ENCODE measurements around the gene PROX2.
A peak's percentile ranks its signal among the peaks of the same experiment; 100 is the strongest.

Gene PROX2

DNA sequence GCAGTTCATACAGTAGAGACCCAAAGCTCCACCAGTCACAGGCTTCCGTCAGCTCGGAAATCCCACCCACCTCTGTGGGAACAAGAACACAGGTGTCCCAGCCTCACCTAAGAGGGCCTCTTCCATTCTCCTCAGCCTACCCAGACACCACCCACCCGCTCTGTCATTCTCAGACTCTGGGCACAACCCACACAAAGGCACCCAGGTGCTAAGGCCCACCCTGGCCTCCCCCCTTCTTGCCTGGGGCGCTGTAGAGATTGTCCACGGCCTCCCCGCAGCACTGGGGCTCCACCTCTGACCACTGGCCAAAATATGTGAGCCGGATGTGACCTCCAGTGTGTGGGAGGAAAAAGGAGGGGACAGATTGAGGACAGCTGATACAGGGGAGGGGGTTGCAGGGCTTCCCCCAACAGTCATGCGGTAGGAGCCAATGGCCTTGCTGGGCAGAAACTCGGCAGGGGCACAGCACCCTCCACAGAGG is 33.0 kb upstream of the PROX2 start:
- DNase-seq (ENCODE audit: low read depth), result no peak

DNA sequence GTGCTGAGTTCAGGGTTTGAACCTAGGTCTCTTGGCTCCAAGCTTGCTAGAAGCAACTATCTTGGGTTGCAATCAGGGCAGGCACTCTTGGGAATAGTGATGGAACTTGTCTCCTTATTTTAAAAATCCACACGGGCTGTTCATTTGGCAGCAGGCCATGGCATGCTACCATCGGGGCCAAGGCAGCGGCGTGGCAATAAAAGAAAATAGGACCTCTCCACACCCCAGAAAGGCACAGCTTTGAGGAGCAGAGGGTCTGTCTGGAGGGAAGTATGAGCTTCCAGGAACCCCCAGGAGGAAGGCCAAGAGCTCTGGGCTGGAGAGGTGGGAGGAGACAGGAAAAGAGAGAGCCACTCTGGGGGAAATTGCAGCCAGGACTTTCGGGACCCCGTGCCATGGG is 31.8 kb upstream of the PROX2 start:
- no peak for DNase-seq (ENCODE audit: low read depth)

DNA sequence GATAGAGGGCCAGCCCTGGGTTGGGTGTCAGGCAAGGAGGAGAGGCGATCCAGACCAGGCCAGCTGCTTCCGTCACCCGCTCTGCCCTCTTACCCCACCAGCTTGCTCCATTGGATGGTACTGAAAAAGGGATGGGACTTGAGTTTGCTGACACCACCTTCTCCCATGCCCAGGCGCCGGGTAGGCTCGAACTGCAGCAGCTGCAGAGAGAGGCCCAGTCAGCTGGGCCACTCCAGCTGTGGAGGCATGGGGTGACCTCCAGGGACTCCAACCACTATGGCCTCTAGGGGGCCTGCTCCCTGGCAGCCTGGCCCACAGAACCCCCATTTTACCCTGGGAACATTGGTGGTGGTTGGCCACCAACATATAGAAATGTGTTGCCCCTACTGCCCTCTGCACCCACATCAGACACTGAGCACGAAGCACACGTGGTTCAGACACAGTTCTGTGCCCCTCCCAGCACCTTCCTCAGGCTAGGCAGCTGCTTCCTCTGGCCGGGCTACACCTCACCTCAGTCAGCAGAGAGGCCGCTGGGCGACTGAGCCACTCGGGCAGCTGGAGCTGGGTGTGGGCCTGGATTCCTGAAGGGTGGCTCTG is 31.1 kb upstream of the PROX2 start:
- peak; percentile 24 for DNase-seq (ENCODE audit: low read depth)

- peak; percentile 68 for DNase-seq (ENCODE audit: low read depth)
Observed at GRCh38 chr14:74905595-74906142, 29.7 kb upstream of the PROX2 start.

DNA sequence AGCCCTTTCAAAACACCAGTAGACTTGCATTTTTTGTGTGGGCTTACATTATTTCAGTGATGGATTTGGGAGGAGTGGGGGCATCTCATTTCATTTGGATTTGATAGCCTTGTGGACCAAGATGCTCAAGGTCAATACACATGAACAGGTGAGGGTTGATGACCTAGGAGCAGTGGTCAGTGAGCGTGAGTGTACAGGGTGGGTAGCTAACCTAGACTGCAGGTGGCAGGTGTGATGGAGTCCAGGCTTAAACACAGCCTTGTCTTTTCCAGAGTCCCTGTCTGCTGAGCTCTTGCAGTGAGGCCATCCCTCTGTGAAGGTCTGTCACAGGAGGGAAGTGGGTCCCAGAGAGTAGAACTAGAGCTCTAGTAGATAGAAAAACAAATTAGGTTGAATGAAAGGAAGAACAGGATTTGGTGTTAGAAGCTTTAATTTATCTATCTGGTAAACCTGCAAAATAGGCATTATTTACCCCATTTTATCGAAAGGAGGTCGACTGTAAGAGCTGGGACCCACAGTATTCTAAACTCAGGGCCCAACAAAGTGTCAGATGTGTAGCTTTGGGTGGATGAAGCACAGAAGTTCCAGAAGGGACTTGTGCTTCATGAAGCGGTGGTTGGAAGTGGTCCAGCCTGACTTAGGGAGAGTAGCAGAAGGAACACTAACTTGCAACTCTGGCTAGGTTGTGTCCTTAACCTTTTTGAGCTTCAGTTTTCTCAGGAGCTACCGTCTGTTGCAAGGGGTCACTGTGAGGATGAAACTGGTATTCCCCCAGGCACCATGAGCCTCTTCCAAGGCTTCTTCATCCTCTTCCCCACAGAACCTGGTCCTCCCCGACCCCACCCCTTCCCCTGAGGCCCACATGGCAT is 28.9 kb upstream of the PROX2 start:
- DNase-seq (ENCODE audit: low read depth), result peak; percentile 16

GRCh38 chr14:74902941-74903705 is 27.2 kb upstream of the PROX2 start:
- no peak for DNase-seq (ENCODE audit: low read depth)

- DNase-seq (ENCODE audit: low read depth), result no peak
Observed at GRCh38 chr14:74898694-74899093, 22.7 kb upstream of the PROX2 start.

DNA sequence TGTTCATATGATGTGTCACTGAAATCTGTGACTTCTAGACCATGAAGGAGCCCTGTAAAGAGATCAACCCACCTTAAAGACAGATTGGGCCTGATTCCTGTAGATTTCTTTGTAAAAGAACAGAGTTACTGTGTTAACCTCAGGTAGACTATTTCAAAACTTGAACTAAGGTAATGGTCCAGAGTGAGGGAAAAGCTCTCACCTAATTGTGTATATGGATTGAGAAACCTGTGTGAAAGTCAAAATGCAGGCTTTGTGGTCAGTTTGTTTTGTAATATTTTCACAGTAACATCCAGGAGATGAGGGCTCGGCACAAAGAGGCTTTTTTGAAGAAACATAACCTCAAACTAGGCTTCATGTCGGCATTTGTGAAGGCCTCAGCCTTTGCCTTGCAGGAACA is 22.1 kb upstream of the PROX2 start:
- DNase-seq (ENCODE audit: low read depth), result no peak

- DNase-seq (ENCODE audit: low read depth), result no peak
Observed at GRCh38 chr14:74897642-74898041, 21.7 kb upstream of the PROX2 start.

- DNase-seq (ENCODE audit: low read depth), result no peak
Observed at GRCh38 chr14:74896400-74896799, 20.5 kb upstream of the PROX2 start.

DNA sequence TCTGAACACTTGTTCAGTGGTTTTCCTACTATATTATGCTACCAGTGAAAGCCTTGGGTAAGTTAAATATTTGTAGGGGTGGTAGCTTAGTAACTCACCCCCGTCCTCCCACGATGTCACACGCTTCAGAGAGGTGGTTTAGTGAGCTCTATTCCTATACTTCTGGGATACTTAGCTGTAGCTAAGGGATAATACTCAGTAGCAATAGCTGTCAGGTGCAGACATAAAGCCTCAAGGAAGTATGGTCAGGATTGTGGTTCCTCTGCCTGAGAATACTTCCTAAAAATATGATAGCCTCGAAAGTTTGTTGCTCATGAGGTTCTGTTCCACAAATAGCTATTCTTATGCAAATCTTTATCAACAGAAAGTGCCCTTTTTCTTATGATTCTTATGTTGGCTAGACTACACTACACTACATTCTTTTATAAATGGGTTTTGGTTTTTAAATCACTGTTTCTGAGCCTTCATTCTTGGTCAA is 17.7 kb upstream of the PROX2 start:
- DNase-seq (ENCODE audit: low read depth), result no peak

- DNase-seq (ENCODE audit: low read depth), result no peak
Observed at GRCh38 chr14:74892745-74893144, 16.8 kb upstream of the PROX2 start.

- peak; percentile 44 for DNase-seq (ENCODE audit: low read depth)
Observed at GRCh38 chr14:74891870-74892269, 15.9 kb upstream of the PROX2 start.

GRCh38 chr14:74890262-74890661 is 14.3 kb upstream of the PROX2 start:
- no peak for DNase-seq (ENCODE audit: low read depth)

DNA sequence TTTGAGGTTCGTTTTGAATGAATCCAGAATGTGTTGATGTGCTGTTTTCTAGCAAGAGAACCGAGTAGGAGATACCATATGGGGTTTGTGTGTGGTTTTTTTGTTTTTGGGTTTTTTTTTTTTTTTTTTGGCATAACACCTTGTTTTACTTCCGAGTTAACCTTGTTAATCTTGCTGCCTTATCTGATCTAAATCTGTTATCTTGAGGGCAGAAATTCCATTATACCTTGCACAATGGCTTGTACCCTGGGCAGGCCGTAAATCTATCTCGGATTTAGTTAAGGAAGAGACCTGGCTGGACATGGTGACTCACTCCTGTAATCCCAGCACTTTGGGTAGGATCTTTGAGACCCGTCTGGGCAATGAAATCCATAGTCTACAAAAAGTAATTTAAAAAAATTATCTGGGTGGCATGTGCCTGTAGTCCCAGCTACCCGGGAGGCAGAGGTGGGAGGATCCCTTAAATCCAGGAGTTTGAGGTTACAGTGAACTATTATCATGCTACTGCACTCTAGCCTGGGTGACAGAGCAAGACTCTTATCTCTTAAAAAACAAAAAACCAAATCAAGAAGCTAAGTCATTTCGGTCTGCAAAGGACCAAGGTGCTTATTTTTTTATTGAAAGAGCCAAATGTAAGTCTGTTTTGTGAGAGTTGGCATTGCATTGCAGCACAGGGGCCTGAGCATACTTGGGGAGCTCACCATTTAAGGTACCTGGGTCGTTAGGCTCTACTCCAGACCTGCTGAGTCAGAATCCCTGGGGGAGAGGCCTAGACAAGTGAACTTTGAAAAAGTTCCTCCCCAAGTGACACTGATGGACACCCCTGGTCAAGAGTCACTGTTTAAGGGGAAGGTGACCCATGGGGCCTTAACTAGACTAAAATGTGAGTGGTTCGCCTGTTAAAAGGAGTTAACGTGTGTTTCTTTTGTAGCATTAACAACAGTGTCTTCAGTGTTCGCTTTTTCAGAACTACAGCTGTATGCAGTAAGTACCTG is 12.5 kb upstream of the PROX2 start:
- DNase-seq (ENCODE audit: low read depth), result peak; percentile 46

DNA sequence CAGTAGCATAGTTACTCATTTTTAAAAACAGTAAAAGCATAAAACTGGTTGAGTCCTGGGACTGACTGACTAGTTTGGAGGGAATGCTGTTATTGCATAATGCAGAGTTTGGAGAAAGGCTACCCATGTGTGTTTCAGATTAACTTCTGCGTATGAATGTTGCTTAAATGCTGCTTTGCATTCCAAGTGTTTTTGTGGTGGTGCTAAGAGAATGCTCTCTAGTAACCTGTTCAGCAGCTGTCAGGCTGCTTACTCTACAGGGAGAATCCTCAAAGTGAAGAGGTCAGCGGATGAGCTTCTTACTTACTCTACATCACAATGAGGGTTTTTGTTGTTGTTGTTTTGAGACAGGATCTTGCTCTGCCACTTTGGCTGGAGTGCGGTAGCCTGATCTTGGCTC is 10.1 kb upstream of the PROX2 start:
- peak; percentile 74 for DNase-seq (ENCODE audit: low read depth)

GRCh38 chr14:74882103-74882920 is 6.4 kb upstream of the PROX2 start:
- DNase-seq (ENCODE audit: low read depth), result peak; percentile 74

- DNase-seq (ENCODE audit: low read depth), result peak; percentile 92
Observed at GRCh38 chr14:74881431-74882102, 5.6 kb upstream of the PROX2 start, which contains the start of gene DLST. Gene DLST (plus strand): TSS chr14:74881916. CDS start chr14:74881954, 38 bp downstream.

GRCh38 chr14:74879427-74880182 is 3.7 kb upstream of the PROX2 start:
- DNase-seq (ENCODE audit: low read depth), result peak; percentile 22
